ENCODE measurements around the gene HCRT. TPM values are rescaled to one million over a fixed set of nuclear protein-coding genes. Genes with fewer than 3 reads are reported as not detected.
"Not testable (repeated sequence)": the region's sequence is repeated elsewhere in the genome, so short reads cannot be mapped to it uniquely, and the experiment has no call there.

Gene HCRT
- total RNA-seq, 1 experiment from 2014 or later: not detected

DNA sequence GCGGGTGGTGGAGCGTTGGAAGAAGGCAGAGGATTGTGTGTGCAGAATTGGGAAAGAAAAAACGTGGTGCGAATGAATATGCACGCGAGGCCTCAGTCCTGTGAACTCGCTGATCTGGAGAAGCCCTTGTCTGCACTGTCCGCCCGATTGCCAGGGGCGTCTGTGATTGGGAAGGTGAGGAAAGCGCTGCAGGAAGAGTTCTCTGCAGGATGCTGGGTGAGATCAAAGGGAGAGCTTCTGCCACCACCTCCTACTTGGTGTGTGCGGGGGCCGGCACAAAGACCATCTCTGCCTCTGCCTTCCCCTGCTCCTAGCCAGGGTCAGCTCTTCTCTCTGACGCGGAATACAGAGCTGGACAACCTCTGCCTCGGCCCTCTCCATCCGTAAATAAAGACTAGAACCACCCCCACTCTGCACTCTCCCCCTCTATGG lies 29.6 kb downstream of the HCRT start:
- no peak for DNase-seq (ENCODE audit: low spot score)
- in situ Hi-C loops (cut with HindIII; ENCODE audit: low sequenced_read_pairs): no loop called here

DNA sequence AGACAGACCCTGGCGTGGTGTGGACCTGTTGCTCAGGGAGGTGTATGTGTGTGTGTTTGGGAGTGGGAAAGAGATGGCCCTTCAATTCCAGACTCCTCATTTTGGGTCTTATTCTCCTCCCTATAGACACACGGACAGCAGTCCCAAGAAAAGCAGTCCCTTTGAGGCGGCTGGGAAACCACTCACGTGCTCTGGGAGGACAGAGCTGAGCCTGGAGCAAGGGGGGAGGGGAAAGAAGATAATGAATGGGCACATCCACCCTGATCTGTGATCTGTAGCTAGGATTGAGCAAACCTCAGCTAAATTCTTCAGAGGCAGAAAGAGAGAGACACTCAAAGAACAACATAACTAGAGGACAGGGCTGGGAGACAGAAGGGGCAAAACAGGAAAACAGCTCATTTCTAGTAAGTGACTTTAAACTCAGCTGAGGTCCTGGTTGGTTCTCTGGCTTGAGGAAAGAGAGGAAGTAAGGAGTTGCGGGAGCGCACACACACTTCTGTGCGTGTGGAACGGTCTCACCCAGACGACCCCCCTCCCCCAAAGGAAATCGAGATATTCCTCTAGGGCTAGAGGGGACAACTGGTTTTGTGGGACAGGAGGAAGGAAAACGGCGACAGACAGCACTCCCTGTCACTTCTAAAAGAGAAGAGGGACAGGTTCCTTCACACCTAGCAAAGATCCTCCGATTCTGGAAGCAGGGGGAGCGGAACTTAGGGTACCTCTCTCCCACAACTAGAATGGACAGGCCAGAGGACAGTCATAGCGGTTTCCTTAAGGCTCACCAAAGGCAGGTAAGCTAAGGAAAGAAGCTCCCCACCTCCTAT lies 31.1 kb downstream of the HCRT start:
- in situ Hi-C loops (cut with HindIII; ENCODE audit: low sequenced_read_pairs): no loop called here
- DNase-seq (ENCODE audit: low spot score): no peak

DNA sequence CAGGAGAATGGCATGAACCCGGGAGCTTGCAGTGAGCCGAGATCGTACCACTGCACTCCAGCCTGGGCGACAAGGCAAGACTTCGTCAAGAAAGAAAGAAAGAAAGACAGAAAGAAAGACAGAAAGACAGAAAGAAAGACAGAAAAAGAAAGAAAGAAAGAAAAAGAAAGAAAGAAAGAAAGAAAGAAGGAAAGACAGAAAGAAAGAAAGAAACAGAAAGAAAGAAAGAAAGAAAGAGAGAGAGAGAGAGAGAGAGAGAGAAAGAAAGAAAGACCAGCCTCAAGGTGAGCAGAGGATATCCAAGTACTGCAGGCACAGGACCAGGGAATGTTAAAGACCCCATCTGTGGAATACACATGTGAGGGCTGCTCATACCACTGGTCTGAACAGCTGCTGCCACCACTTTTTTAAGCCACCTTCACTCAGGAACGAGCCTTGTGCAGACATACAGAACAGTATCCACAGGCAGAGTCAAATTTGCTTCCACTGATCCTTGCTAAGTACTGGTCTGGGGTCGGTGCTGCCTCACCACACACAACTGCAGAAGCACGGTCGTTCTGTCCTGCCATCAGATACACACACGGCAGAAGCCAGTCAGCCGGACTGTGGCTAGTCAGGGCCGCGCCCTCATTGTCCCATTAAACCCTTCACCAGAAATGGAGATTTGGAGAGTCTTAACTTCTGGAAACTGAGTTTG lies 38.2 kb downstream of the HCRT start:
- in situ Hi-C loops (cut with HindIII; ENCODE audit: low sequenced_read_pairs): no loop called here
- no peak for DNase-seq (ENCODE audit: low spot score)

DNA sequence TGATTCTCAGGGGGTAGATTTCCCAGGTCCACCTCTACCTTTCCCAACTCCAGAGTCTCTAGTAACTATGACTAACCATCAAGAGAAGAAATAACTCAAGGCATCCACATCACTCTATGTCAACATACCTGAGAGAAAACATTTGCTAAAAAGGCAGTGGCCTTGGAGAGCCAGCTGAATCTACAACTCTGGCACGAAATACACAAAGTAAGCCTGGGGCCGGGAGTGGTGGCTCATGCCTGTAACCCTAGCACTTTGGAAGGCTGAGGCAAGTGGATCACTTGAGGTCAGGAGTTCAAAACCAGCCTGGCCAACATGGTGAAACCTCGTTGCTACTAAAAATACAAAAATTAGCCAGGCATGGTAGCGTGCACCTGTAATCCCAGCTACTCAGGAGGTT lies 42.1 kb downstream of the HCRT start:
- DNase-seq (ENCODE audit: low spot score); in situ Hi-C loops (cut with HindIII; ENCODE audit: low sequenced_read_pairs): not testable (repeated sequence)

DNA sequence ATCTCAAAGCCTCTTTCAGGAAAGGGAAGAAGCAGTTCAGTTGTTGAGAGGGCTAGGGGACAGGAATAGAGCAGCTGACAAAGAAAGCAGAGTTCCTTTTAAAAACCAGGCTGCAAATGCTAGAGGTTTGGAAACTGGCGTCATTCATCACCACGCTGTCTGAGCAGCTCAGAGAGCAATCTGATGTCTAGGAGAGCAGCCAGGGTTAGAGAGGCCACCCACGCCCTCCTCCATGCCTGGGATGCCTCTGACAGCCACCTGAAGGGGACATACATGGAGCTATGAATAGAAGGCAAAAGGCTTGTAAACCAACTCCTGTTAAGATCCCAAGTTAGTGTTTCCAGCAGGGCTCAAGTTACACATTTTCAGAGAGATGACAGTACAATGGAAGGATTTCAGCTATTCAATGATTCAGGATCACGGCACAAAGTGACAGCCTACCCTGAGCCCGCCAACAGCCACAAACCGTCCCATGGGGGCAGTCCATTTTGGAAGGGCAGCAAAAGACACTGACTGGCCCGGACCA lies 42.8 kb downstream of the HCRT start:
- DNase-seq (ENCODE audit: low spot score): no peak
- in situ Hi-C loops (cut with HindIII; ENCODE audit: low sequenced_read_pairs): no loop called here

DNA sequence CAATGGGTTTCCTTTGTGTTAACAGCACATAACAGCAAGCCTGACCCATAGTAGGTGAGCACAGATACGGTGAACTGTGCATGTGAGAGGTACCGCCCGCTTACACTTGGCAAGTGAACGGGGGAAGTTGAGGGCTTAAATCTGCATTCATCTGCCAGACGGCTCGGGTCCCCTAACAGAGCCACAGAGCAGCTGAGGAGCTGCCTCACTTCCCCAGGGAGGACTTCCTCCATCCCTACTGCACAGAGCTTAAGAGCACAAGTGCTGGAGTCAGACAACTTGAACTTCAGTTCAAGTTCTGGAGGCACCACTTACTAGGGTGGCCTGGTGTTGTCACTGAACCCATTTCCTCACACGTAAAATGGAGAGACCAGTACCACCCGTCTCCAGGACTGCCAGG lies 43.9 kb downstream of the HCRT start:
- in situ Hi-C loops (cut with HindIII; ENCODE audit: low sequenced_read_pairs): no loop called here
- no peak for DNase-seq (ENCODE audit: low spot score)

DNA sequence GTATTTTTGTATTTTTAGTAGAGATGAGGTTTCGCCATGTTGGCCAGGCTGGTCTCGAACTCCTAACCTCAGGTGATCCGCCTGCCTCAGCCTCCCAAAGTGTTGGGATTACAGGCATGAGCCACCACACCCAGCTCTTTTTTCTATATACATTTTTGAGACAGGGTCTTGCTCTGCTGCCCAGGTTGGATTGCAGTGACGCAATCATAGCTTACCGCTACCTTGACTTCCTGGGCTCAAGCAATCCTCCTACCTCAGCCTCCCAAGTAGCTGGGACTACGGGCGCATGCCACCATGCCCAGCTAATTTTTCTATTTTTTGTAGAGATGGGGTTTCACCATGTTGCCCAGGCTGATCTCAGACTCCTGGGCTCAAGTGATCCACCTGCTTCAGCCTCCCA lies 44.6 kb downstream of the HCRT start:
- in situ Hi-C loops (cut with HindIII; ENCODE audit: low sequenced_read_pairs); DNase-seq (ENCODE audit: low spot score): not testable (repeated sequence)

DNA sequence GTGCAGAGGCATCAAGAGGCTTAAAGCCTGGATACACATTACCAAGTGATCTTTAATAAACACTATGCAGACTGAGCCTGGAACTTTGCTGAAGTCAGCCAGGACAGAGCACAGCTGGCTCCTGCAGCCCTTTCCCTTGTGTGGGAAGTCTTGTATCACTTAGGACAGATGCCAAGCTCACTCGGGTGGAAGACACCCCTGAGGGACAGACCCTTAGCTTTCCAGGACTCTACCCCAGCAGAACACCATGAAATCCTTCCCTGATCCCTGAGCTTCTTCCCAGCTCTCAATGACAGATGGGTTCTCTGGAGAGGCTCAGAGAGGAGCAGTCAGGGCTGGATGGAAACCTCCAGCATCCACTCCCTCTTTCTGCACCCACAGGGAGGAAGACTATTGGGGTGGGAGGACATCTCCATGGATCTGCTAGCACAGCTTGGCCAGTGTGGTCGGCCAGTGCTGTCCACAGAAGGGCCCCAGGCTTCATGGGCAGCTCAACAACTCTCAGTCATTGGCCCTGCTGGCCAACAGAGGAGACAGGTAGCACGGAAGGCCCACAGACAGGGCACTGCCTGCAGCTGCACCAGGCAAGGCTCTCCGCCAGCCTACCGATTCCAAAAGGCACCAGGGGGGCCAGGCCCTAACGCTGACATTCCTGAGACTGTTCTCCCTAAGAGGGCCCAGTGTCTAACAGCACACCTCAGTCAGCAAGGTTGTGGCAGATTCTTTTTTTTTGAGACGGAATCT lies 46.3 kb downstream of the HCRT start:
- in situ Hi-C loops (cut with HindIII; ENCODE audit: low sequenced_read_pairs): loop anchor here (5.0 kb wide), 1 partner anchor 68 kb away; no protein-coding TSS in a partner anchor
- no peak for DNase-seq (ENCODE audit: low spot score)

DNA sequence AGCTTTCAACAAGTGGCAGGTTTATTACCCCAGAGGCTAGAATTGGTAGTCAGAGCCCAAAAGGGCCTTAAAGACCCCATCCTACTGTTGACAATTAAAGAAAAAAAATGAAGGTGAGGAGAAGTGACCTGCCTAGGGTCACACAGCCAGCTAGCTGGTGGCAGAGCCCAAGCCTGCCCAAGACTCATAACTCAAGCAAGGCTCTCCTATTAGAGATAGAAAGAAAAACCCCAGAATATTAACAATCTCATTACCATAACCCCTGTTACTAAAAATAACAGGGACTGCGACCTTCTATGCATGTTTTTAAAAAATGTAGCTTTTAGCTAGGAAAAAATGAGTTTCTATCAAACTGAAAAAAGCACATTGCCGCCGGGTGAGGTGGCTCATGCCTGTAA lies 48.6 kb downstream of the HCRT start:
- in situ Hi-C loops (cut with HindIII; ENCODE audit: low sequenced_read_pairs): loop anchor here (5.0 kb wide), 1 partner anchor 71 kb away; no protein-coding TSS in a partner anchor
- DNase-seq (ENCODE audit: low spot score): no peak

DNA sequence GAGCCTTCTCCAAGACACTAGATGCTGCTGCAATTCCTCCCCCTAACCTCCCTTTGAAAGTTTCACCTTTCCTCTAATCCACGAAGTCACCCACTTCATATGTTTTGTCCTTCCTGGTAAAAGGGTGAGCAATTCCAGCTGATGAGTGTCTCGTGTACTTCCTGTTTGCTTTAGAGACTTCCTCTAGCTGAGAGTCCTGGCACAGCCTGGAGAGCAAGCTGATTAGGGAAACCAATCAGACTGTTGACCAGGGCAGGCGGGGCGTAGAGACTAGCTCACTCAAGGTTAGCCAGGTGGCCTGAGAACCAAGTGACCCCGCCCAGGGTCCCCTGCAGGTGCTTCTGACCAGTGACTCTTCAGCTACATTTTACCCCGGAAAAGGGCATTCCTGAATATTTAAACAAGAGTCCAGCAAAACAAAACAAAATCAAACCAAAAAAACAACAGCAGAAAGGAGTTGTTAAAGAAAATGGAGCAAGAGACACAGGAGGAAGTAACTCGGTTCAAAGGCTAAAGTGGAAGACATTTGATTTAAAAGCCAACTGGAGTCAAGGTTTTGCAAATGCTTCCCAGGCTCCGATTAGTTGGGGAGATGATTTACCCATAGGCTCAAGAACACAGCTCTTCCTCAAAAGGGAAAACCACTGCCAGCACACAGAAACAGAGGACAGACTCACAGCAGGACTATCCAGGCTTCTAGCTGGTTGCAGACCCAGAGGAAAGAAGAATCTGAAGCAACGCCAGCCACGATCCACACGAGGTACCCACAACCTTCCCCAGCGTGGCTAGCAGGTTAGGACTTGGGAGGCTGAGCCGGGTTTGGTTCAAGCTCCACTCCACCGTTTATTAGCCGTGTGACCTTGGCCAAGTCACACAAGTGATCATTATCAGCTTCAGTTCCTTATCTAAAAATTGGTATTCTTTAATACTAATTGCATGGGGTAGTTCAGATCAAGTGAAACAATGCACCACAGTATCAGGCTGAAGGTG lies 49.3 kb downstream of the HCRT start:
- in situ Hi-C loops (cut with HindIII; ENCODE audit: low sequenced_read_pairs): loop anchor here (5.0 kb wide), 1 partner anchor 71 kb away; no protein-coding TSS in a partner anchor

DNA sequence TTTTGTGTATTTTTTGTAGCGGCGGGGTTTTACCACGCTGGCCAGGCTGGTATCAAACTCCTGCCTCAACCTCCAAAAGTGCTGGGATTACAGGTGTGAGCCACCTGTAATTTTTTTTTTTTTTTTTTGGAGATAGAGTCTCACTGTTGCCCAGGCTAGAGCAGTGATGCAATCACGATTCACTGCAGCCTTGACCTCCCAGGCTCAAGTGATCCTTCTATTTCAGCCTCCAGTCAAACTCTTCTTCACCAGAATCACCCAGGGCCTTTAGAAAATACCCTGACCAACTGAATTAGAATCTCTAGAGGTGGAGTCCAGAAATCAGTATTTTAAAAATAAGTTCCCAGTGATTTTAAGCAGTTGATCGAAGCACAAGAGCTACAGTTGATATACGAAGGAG lies 50.1 kb downstream of the HCRT start:
- in situ Hi-C loops (cut with HindIII; ENCODE audit: low sequenced_read_pairs): loop anchor here (5.0 kb wide), 1 partner anchor 72 kb away; no protein-coding TSS in a partner anchor

More for the DNA sequence above, 49.3 kb downstream of the HCRT start:
- DNase-seq (ENCODE audit: low spot score): no peak

More for the DNA sequence above, 50.1 kb downstream of the HCRT start:
- no peak for DNase-seq (ENCODE audit: low spot score)

Other genes with a start within 250 kb of the HCRT start
- gene CNP, start 218.7 kb downstream of the HCRT start, total RNA-seq (2014; rRNA removed; shearing (Covaris generic)): 55.4 and 76.7 TPM in 2 replicates
- 148 and 158 TPM in 2 replicates for gene DNAJC7, start 168.0 kb downstream of the HCRT start, total RNA-seq (2014; rRNA removed; shearing (Covaris generic))
- gene NKIRAS2, start 165.4 kb downstream of the HCRT start, total RNA-seq (2014; rRNA removed; shearing (Covaris generic)): 42.6 and 65.5 TPM in 2 replicates
- gene C17orf113, start 134.9 kb downstream of the HCRT start, total RNA-seq (2014; rRNA removed; shearing (Covaris generic)): 1.7 and 2.3 TPM in 2 replicates
- 1.8 and 1.9 TPM in 2 replicates for gene ZNF385C, start 87.0 kb downstream of the HCRT start, total RNA-seq (2014; rRNA removed; shearing (Covaris generic))
- 2.4 and 6.5 TPM in 2 replicates for gene DHX58, start 72.7 kb downstream of the HCRT start, total RNA-seq (2014; rRNA removed; shearing (Covaris generic))
- 26.3 and 28.6 TPM in 2 replicates for gene KAT2A, start 64.1 kb downstream of the HCRT start, total RNA-seq (2014; rRNA removed; shearing (Covaris generic))
- not detected in 2 replicates for gene HSPB9, start 62.6 kb downstream of the HCRT start, total RNA-seq (2014; rRNA removed; shearing (Covaris generic))
- gene RAB5C, start 30.5 kb downstream of the HCRT start, total RNA-seq (2014; rRNA removed; shearing (Covaris generic)): 130 and 145 TPM in 2 replicates
- not detected in 2 replicates for gene KCNH4, start 4.3 kb downstream of the HCRT start, total RNA-seq (2014; rRNA removed; shearing (Covaris generic))
- 1.1 and 1.4 TPM in 2 replicates for gene GHDC, start 9.0 kb upstream of the HCRT start, total RNA-seq (2014; rRNA removed; shearing (Covaris generic))
- gene STAT5B, start 90.9 kb upstream of the HCRT start, total RNA-seq (2014; rRNA removed; shearing (Covaris generic)): 10.4 and 15.8 TPM in 2 replicates
- gene STAT5A, start 103.0 kb upstream of the HCRT start, total RNA-seq (2014; rRNA removed; shearing (Covaris generic)): 0.18 and 0.31 TPM in 2 replicates
- 48.8 and 58.5 TPM in 2 replicates for gene STAT3, start 203.0 kb upstream of the HCRT start, total RNA-seq (2014; rRNA removed; shearing (Covaris generic))
- gene CAVIN1, start 237.8 kb upstream of the HCRT start, total RNA-seq (2014; rRNA removed; shearing (Covaris generic)): 755 and 829 TPM in 2 replicates

All from G401 (cell line).